Breast epithelium (tissue), 3 donors: ENCODE measurements around the gene BAIAP3.

Experiments
- POLR2AphosphoS5 ChIP-seq, 3 donors: sonication (generic); formaldehyde crosslinking; IDR thresholded peaks; one replicate each; pipeline ENCODE4 v1.6.1; 2017; ENCODE audit warnings: antibody characterized with exemption in 3 of 3
- TF ChIP-seq, protein P1 (sequence below), 3 donors: fragments of 450-650 bp; IDR thresholded peaks; one replicate each; pipeline ENCODE4 v1.5.1; 2016 to 2017; ENCODE audit warnings: antibody characterized with exemption in 3 of 3, mild to moderate bottlenecking in 3 of 3, moderate library complexity in 3 of 3

- TF ChIP-seq, protein P1, sequence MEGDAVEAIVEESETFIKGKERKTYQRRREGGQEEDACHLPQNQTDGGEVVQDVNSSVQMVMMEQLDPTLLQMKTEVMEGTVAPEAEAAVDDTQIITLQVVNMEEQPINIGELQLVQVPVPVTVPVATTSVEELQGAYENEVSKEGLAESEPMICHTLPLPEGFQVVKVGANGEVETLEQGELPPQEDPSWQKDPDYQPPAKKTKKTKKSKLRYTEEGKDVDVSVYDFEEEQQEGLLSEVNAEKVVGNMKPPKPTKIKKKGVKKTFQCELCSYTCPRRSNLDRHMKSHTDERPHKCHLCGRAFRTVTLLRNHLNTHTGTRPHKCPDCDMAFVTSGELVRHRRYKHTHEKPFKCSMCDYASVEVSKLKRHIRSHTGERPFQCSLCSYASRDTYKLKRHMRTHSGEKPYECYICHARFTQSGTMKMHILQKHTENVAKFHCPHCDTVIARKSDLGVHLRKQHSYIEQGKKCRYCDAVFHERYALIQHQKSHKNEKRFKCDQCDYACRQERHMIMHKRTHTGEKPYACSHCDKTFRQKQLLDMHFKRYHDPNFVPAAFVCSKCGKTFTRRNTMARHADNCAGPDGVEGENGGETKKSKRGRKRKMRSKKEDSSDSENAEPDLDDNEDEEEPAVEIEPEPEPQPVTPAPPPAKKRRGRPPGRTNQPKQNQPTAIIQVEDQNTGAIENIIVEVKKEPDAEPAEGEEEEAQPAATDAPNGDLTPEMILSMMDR (IDR thresholded peaks at IDR 0.05) = no peak
- no peak for TF ChIP-seq POLR2AphosphoS5 (IDR thresholded peaks at IDR 0.05)
These were observed 3.2 kb downstream of the BAIAP3 start for GRCh38 chr16:1336619-1337018.
